ENCODE measurements around the gene C3orf33. TPM values are rescaled to one million over a fixed set of nuclear protein-coding genes. Genes with fewer than 3 reads are reported as not detected.
"Not testable (repeated sequence)": the region's sequence is repeated elsewhere in the genome, so short reads cannot be mapped to it uniquely, and the experiment has no call there.

C3orf33 gene
- total and polyA plus RNA-seq, 11 donors = 2.9 to 8.8 (median 5.1) TPM

DNA sequence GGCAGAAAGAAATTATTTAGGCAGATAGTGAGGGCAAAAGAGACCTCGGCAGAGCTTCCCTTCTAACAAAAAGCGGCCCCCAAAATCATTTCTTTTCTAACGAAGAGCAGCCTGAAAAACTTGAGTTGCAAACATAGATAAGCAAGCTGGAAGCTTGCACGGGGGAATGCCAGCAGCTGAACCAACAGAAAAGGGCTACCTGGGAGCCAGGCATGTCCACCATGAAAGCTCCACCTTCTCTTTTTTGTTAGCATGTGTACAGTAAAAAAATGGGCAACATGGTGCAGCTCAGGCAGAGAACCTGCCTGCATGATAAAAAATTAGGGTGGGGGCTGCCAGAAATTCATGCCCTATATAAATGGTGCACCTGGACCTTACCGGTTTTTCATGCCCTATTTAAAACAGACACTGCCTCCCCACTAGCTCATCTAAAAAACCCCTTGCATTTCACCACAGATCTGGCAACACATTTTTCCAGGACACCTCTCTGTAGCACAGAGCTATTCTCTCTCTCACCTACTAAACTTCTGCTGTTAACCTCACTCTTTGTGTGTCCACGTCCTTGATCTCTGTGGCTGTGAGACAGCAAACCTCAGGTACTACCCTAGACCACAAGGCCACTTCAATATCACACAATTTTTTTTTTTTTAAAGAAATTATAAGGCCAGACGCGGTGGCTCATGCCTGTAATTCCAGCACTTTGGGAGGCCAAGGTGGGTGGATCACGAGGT is 29.4 kb upstream of the C3orf33 start:
- H3K9me3 ChIP-seq = no peaks in the 10 kb centered on the region
- H3K4me1 ChIP-seq = peaks cover 0 to 6% (median 0%) of the 10 kb centered on the region in 12 donors
- H3K4me3 ChIP-seq = no peak overlapping the region
- H3K27me3 ChIP-seq = no peaks in the 10 kb centered on the region
- H3K36me3 ChIP-seq = peaks cover 0 to 41% (median 17%) of the 10 kb centered on the region in 9 donors
- DNase-seq = no peak
- no peak overlapping the region for H3K27ac ChIP-seq
- TF ChIP-seq POLR2A (IDR thresholded peaks at IDR 0.05) = no peak
- TF ChIP-seq, protein P1, sequence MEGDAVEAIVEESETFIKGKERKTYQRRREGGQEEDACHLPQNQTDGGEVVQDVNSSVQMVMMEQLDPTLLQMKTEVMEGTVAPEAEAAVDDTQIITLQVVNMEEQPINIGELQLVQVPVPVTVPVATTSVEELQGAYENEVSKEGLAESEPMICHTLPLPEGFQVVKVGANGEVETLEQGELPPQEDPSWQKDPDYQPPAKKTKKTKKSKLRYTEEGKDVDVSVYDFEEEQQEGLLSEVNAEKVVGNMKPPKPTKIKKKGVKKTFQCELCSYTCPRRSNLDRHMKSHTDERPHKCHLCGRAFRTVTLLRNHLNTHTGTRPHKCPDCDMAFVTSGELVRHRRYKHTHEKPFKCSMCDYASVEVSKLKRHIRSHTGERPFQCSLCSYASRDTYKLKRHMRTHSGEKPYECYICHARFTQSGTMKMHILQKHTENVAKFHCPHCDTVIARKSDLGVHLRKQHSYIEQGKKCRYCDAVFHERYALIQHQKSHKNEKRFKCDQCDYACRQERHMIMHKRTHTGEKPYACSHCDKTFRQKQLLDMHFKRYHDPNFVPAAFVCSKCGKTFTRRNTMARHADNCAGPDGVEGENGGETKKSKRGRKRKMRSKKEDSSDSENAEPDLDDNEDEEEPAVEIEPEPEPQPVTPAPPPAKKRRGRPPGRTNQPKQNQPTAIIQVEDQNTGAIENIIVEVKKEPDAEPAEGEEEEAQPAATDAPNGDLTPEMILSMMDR (IDR thresholded peaks at IDR 0.05) = no peak
- 78 to 92% (median 84%) methylated on average over 9 of the region's 9 CpGs for WGBS, 4 donors
- ATAC-seq = no peak
- intact Hi-C loops (cut with DNase I) = no loop called here

DNA sequence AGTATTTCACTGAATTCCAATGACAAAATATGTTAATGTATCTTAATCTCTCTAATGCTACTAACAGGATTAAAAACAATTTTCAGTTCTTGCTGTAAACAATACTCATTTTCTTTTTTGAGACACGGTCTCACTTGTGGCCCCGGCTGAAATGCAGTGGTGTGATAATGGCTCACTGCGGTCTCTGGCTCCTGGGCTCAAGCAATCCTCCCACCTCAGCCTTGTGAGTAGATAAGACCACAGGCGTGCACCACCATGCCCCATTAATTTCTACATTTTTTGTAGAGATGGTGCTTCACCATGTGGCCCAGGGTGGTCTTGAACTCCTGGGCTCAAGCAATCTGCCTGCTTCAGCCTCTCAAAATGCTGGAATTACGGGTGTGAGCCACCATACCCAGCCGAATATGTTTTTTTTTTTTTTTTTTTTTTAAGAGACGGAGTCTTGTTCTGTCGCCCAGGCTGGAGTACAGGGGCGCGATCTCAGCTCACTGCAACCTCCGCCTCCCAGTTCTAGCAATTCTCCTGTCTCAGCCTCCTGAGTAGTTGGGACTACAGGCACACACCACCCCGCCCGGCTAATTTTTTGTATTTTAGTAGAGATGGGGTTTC is 22.5 kb upstream of the C3orf33 start:
- DNase-seq; intact Hi-C loops (cut with DNase I); H3K27me3 ChIP-seq; H3K9me3 ChIP-seq; H3K27ac ChIP-seq; H3K4me3 ChIP-seq; H3K4me1 ChIP-seq; ATAC-seq: not testable (repeated sequence)
- 95 to 97% (median 96%) methylated on average over 13 of the region's 13 CpGs for WGBS, 4 donors
- peaks cover 0 to 87% (median 56%) of the 10 kb centered on the region in 9 donors for H3K36me3 ChIP-seq

DNA sequence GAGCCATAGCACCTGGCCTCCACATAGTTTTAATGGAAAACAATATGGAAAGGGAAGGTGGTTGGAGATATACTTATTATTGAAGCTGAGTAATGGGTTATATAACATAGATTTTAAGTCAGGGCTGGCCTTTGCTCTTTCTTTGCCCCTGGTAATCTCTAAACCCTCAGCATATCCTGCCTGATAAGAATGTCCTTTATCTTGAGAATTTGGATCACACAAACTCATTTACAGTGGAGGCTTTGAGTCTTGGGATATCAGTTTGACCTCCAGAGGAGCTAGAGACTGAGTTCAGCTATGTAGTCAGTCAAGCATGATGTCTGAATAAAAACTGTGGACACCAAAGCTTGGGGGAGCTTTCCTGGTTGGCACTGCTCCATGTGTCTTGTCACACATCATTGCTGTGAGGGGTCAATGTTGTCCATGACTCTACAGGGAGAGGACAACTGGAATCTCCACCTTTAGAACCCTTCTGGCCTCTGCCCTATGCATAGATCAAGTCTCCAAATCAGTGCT is 9.0 kb upstream of the C3orf33 start:
- no peaks in the 10 kb centered on the region for H3K9me3 ChIP-seq
- H3K27me3 ChIP-seq = no peaks in the 10 kb centered on the region
- TF ChIP-seq, protein P1 (IDR thresholded peaks at IDR 0.05) = no peak
- no peaks in the 10 kb centered on the region for H3K36me3 ChIP-seq
- intact Hi-C loops (cut with DNase I) = no loop called here
- DNase-seq (no peak), ATAC-seq (no peak)
- H3K4me3 ChIP-seq = no peak overlapping the region
- no peak overlapping the region for H3K27ac ChIP-seq
- H3K4me1 ChIP-seq = no peaks in the 10 kb centered on the region

DNA sequence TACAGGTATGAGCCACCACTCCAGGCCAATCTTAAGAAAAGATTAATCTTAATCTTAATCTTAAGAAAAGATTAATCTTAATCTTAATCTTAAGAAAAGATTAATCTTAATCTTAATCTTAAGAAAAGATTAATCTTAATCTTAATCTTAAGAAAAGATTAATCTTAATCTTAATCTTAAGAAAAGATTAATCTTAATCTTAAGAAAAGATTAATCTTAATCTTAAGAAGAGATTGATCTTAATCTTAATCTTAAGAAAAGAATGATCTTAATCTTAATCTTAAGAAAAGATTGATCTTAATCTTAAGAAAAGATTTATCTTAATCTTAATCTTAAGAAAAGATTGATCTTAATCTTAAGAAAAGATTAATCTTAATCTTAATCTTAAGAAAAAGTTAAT is 7.1 kb upstream of the C3orf33 start:
- H3K27me3 ChIP-seq; DNase-seq; H3K9me3 ChIP-seq; H3K27ac ChIP-seq; H3K4me3 ChIP-seq; intact Hi-C loops (cut with DNase I); ATAC-seq; H3K36me3 ChIP-seq; H3K4me1 ChIP-seq: not testable (repeated sequence)

DNA sequence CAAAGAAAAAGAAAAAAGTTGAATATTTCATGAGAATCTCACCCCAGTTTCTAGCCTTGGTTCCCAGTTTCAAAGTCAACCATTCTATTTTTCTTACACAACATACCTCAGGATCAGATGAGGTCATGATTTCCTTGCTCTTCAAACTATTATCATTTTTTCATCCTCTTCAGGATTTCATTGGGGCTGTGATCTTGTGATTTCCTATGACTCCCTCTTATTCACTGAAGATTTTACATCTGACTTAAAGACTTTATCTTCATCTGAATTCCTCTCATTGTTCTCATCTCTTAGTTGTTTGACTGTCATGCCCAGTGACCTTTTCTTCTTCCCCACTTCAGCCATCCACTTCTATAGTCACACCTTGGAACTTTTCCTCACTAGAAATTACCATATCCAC is 3.1 kb upstream of the C3orf33 start:
- TF ChIP-seq, protein P1 (IDR thresholded peaks at IDR 0.05) = no peak
- intact Hi-C loops (cut with DNase I) = loop anchor here in 6 of 10 donors (5.0 to 10.0 kb wide), 3 partner anchors 43 to 63 kb away; partner anchors contain the start of genes SLC33A1 (in 6 of the 6) and GMPS (in 1 of the 6)
- no peak for DNase-seq
- ATAC-seq = no peak
- H3K9me3 ChIP-seq = no peaks in the 10 kb centered on the region
- H3K4me1 ChIP-seq = peaks cover 0 to 21% (median 5%) of the 10 kb centered on the region in 12 donors
- H3K27me3 ChIP-seq = no peaks in the 10 kb centered on the region
- no peaks in the 10 kb centered on the region for H3K36me3 ChIP-seq
- no peak overlapping the region for H3K4me3 ChIP-seq
- H3K27ac ChIP-seq = no peak overlapping the region

All from heart left ventricle (tissue), 16 donors.